Prostate gland (tissue), 2 donors: ENCODE data around the gene PSMB5. TPM values are rescaled to one million over a fixed set of nuclear protein-coding genes. Genes with fewer than 3 reads are reported as not detected.

Source experiments
- DNase-seq: peaks from one replicate; pipeline ENCODE4 v3.0.0-alpha.2; 2019; ENCODE audit warnings: low spot score
- H3K27ac ChIP-seq, 2 donors: fragments of 200-600 bp; sonication (generic); 2 replicates each; pipeline ENCODE4 v1.5.1; 2017 to 2019
- H3K27me3 ChIP-seq: fragments of 200-600 bp; sonication (generic); replicated peaks from 2 replicates; pipeline ENCODE4 v1.5.1; 2019; ENCODE audit not compliant: insufficient read depth
- H3K36me3 ChIP-seq, 2 donors: fragments of 200-600 bp; sonication (generic); 1 replicate in 1 of 2; 2 replicates in 1 of 2; pipeline versions ENCODE4 v1.5.1 to v1.8.1; 2017 to 2019
- H3K4me1 ChIP-seq: fragments of 200-600 bp; sonication (generic); replicated peaks from 2 replicates; pipeline ENCODE4 v1.5.1; 2019
- H3K4me3 ChIP-seq, 2 donors: fragments of 200-600 bp; sonication (generic); 2 replicates each; pipeline ENCODE4 v1.5.1; 2017 to 2019
- H3K9me3 ChIP-seq: fragments of 200-600 bp; sonication (generic); 2 replicates; pipeline ENCODE4 v1.5.1; 2017
- POLR2A ChIP-seq: fragments of 450-650 bp; IDR thresholded peaks from one replicate; pipeline ENCODE4 v1.6.1; 2016; ENCODE audit warnings: antibody characterized with exemption, mild to moderate bottlenecking
- POLR2AphosphoS5 ChIP-seq: sonication (generic); formaldehyde crosslinking; IDR thresholded peaks from one replicate; pipeline ENCODE4 v1.6.1; 2017; ENCODE audit warnings: antibody characterized with exemption
- WGBS: methylation state at CpG from one replicate; pipeline ENCODE4 v1.1.5; 2018; 5-methylcytosine and 5-hydroxymethylcytosine counted together
- intact Hi-C: fragments of 100-400 bp; cut with DNase I; formaldehyde crosslinking; loops from one replicate; pipeline ENCODE4 v1.14.2; 2022
- total RNA-seq, 2 donors: library from RNA; depleted of rRNA; stranded (reverse); fragments of >200 nt; gene quantifications; one replicate each; pipeline ENCODE4 v1.1.0, GENCODE V29; 2016
- TF ChIP-seq, protein P1 (sequence below), 4 experiments: fragments of 200-600 bp in 2 of 4; fragments of 450-650 bp in 2 of 4; sonication (generic) in 2 of 4; IDR thresholded peaks; 1 replicate in 3 of 4; 2 replicates in 1 of 4; pipeline ENCODE4 v1.5.1; 2016 to 2019; ENCODE audit warnings: antibody characterized with exemption in 4 of 4, mild to moderate bottlenecking in 2 of 4, moderate library complexity in 2 of 4

Gene PSMB5
- total RNA-seq, 2 donors from 2014 or later = 124 to 152 TPM

DNA sequence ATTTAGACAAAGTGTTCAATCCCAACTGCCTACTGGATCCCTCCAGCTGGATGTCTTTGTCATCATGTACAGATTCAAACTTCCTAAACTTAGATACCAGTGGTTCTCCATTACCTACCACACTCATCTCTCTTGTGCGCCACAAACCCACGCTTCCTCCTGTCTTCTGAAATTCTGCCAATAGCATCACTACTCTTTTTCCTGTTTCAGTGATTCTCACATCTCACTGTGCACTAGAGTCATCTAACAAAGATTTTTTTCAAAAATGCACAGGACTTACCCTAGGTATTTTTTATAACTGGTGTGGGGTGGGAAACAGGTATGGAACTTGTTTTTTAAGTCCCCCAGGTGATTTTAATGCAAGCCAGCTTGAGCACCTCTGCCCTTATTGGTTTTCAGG is 5.9 kb downstream of the PSMB5 start:
- 83% methylated on average over 2 of the region's 2 CpGs for WGBS
- peaks cover 6% of the 10 kb centered on the region for H3K4me1 ChIP-seq
- TF ChIP-seq POLR2AphosphoS5 (no peak), POLR2A (no peak)
- TF ChIP-seq, protein P1, sequence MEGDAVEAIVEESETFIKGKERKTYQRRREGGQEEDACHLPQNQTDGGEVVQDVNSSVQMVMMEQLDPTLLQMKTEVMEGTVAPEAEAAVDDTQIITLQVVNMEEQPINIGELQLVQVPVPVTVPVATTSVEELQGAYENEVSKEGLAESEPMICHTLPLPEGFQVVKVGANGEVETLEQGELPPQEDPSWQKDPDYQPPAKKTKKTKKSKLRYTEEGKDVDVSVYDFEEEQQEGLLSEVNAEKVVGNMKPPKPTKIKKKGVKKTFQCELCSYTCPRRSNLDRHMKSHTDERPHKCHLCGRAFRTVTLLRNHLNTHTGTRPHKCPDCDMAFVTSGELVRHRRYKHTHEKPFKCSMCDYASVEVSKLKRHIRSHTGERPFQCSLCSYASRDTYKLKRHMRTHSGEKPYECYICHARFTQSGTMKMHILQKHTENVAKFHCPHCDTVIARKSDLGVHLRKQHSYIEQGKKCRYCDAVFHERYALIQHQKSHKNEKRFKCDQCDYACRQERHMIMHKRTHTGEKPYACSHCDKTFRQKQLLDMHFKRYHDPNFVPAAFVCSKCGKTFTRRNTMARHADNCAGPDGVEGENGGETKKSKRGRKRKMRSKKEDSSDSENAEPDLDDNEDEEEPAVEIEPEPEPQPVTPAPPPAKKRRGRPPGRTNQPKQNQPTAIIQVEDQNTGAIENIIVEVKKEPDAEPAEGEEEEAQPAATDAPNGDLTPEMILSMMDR (IDR thresholded peaks at IDR 0.05) = no peak
- H3K27me3 ChIP-seq = no peaks in the 10 kb centered on the region
- intact Hi-C loops = no loop called here
- no peak overlapping the region for H3K27ac ChIP-seq
- no peaks in the 10 kb centered on the region for H3K9me3 ChIP-seq
- no peak for DNase-seq
- H3K36me3 ChIP-seq = peaks cover 0 to 12% of the 10 kb centered on the region in 2 donors
- no peak overlapping the region for H3K4me3 ChIP-seq

DNA sequence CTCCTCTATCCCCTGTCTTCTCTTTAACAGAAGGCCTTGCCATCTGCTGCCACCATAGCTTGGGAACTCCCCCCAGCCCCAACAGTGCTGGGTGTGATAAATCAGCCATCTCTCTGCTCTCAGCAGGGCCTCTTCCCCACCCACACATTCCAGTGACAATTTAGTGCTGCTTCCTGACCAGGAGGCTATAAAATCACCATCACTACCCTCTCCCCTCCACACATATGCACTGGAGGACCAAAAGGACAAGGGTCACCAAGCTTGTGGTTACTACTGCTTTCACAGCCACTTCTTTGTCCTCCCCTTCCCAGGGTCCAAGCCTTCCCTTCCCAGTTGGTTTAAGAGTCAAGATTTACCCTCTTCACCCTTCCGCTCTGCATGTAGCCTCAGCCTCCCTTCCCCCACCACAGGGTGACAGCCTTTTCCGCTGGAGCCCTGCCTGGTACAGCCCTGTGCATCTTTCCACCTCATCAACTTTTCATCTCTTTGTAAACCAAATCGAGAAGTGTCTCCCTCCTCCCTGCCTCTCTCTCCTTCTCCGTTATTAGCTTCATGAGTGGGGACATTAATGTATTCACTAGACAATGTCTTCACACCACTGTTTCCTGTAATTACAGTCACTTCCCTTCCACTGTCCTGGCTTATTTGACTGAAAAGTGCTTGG is 9.4 kb downstream of the PSMB5 start:
- intact Hi-C loops = no loop called here
- TF ChIP-seq POLR2AphosphoS5 = no peak
- Histone ChIP-seq H3K27me3 (no peaks in the 10 kb centered on the region), H3K9me3 (no peaks in the 10 kb centered on the region), H3K27ac (no peak overlapping the region), H3K4me1 (no peaks in the 10 kb centered on the region), H3K36me3 (no peaks in the 10 kb centered on the region), H3K4me3 (no peak overlapping the region)
- no peak for DNase-seq
- WGBS = 63% methylated on average over 4 of the region's 4 CpGs

GRCh38 chr14:23024612-23025075 is 10.1 kb downstream of the PSMB5 start:
- intact Hi-C loops = no loop called here
- H3K9me3 ChIP-seq = no peaks in the 10 kb centered on the region
- WGBS = 70% methylated on average over 7 of the region's 7 CpGs
- no peaks in the 10 kb centered on the region for H3K36me3 ChIP-seq
- H3K27me3 ChIP-seq = no peaks in the 10 kb centered on the region
- H3K4me1 ChIP-seq = no peaks in the 10 kb centered on the region
- TF ChIP-seq POLR2A (no peak), POLR2AphosphoS5 (no peak)
- TF ChIP-seq, protein P1 (IDR thresholded peaks at IDR 0.05) = no peak
- DNase-seq = no peak
- H3K27ac ChIP-seq = no peak overlapping the region
- no peak overlapping the region for H3K4me3 ChIP-seq

- no peaks in the 10 kb centered on the region for H3K36me3 ChIP-seq
- DNase-seq = no peak
- TF ChIP-seq POLR2A (no peak), POLR2AphosphoS5 (no peak)
- TF ChIP-seq, protein P1 (IDR thresholded peaks at IDR 0.05) = no peak
- H3K4me3 ChIP-seq = no peak overlapping the region
- WGBS = 92% methylated on average over 2 of the region's 2 CpGs
- H3K9me3 ChIP-seq = no peaks in the 10 kb centered on the region
- no peaks in the 10 kb centered on the region for H3K27me3 ChIP-seq
- H3K27ac ChIP-seq = no peak overlapping the region
- no peaks in the 10 kb centered on the region for H3K4me1 ChIP-seq
- intact Hi-C loops = no loop called here
These were observed 10.9 kb downstream of the PSMB5 start for GRCh38 chr14:23023795-23024152.

- H3K27ac ChIP-seq = no peak overlapping the region
- H3K4me1 ChIP-seq = no peaks in the 10 kb centered on the region
- no peak overlapping the region for H3K4me3 ChIP-seq
- intact Hi-C loops = no loop called here
- no peaks in the 10 kb centered on the region for H3K27me3 ChIP-seq
- TF ChIP-seq, protein P1 (IDR thresholded peaks at IDR 0.05) = no peak
- no peak for TF ChIP-seq POLR2A
- TF ChIP-seq POLR2AphosphoS5 = no peak
- H3K9me3 ChIP-seq = no peaks in the 10 kb centered on the region
- no peak for DNase-seq
- H3K36me3 ChIP-seq = no peaks in the 10 kb centered on the region
- WGBS = 86% methylated on average over 8 of the region's 8 CpGs
These were observed 11.5 kb downstream of the PSMB5 start for GRCh38 chr14:23023022-23023794.
